Daoy (cell line): ENCODE results near the gene SYT9. TPM values are rescaled to one million over a fixed set of nuclear protein-coding genes. Genes with fewer than 3 reads are reported as not detected.

Experiments
- DNase-seq: peaks from one replicate; pipeline ENCODE4 v3.0.0-alpha.2; 2015; ENCODE audit warnings: low read depth
- total RNA-seq: library from RNA; depleted of rRNA; stranded (reverse); fragments of >200 nt; shearing (Covaris generic); gene quantifications from 2 replicates; pipeline ENCODE4 v1.2.3, GENCODE V29; 2014

SYT9 gene
- total RNA-seq, 1 experiment from 2014 or later = 1.8 TPM

DNA sequence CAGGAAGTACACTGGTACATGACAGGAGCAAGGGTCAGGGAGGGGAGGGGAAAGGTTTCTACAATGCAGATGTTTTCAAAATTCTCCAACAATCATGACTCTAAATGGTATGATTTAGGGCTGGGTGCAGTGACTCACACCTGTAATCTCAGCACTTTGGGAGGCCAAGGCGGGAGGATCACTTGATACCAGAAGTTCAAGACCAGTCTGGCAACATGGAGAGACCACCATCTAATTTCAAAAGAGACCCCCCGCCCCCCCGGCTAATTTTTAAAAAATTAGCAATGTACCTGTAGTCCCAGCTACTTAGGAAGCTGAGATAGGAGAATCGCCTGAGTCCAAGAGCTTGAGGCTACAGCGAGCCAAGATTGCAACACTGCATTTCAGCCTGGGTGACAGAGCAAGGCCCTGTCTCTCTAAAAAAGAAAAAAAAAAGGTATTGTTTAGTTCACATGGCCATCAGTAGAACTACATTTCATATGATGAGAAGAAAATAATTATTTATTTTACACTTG is 217.7 kb downstream of the SYT9 start:
- no peak for DNase-seq

DNA sequence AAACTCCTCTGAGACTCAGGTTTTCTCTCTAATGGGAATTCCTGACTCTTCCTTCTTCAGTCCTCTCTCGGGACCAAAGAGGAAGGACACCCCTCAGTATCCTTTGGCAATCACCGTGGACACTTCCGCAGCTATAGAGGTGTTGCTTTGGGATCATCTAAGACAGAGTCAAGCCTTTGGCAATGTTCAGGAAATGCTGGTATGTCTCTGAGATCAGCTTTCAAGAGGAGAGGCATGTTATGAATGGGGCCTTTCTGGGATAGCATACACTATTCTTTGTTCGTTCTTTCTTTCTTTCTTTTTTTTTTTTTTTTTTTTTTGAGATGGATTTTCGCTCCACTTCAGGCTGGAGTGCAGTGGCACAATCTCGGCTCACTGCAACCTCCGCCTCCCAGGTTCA is 219.4 kb downstream of the SYT9 start:
- DNase-seq = no peak

- DNase-seq = no peak
Measured at GRCh38 chr11:7473717-7474116, 222.0 kb downstream of the SYT9 start.

DNA sequence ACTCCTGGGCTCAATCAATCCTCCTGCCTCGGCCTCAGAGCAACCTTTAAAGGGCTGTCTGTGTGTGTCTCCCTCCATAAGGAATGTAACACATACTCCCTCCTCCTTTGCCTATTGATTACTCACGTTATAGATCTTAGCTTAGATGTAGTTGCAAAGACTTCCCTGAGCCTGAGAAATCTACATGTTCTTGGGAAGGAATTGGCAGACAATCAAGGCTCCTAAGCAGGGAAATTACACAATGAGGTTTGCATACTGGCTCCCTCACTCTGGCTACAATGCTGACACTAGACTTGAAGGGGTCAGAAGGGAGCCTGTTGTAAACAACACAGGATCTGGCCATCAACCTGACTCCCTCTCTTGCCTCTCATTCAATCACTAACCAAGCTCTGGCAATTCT is 228.4 kb downstream of the SYT9 start:
- DNase-seq = no peak

DNA sequence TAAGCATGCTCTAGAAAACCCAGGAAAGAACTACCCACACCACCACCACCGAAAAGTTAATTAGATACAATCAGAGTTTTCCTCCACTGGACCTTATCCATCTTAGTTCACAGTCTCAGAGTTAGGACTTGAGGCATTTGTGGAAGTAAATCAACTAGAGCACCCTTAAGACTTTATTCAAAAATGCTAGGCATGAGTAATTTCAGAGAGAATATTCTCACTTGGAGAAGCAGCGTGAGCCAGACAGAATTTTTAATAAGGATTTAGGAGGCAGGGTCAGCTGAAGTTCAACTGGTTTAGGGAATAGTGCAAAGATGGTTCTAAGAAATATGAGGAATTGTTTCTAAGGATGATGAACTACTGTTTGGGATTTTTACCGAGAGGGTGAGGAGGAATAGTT is 232.4 kb downstream of the SYT9 start:
- DNase-seq = no peak

- no peak for DNase-seq
Measured at GRCh38 chr11:7484645-7485044, 232.9 kb downstream of the SYT9 start.

DNA sequence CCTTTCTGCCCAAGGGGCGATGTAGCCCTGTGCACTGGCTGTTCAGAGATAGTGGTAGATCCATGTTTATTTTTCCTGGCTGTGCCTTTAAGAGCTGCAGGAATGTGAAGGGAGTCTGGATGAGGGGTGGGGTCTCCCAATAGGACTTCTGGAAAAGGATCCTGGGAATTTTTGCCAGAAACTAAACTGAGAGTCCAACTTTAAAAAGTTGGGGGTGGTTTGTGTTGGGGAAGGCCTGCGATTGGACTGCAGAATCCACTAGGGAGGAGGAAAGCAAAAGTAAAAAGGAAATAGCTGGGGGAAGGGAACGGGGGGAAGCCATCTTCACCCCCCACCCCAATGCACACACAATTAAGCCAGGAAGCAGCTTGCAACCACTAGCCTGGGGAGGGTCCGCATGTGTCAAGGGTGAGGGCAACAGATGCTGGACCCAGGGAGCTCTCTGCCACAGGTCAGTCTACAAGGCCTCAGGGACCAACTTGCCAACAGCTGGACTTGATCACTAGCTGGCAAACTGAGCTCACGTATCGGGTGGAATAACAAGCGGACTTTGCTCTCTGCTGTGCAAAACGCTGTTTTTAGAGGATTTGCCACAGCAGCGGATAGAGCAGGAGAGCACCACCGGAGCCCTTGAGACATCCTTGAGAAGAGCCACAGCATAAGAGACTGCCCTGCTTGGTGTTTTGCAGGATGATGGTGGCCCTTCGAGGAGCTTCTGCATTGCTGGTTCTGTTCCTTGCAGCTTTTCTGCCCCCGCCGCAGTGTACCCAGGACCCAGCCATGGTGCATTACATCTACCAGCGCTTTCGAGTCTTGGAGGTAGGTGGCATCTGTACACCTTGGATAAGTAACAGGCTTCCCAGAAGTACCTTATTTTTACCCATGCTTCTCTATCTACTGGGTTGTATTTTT is 233.7 kb downstream of the SYT9 start, which contains the start of gene OLFML1:
Gene OLFML1 (plus strand): TSS at position 321 of the 912 bp plus-strand sequence. CDS start 370 bp downstream, at position 691.
- DNase-seq = no peak

- no peak for DNase-seq
Measured at GRCh38 chr11:7486098-7486780, 234.5 kb downstream of the SYT9 start.

GRCh38 chr11:7486781-7487140 is 235.1 kb downstream of the SYT9 start:
- no peak for DNase-seq

DNA sequence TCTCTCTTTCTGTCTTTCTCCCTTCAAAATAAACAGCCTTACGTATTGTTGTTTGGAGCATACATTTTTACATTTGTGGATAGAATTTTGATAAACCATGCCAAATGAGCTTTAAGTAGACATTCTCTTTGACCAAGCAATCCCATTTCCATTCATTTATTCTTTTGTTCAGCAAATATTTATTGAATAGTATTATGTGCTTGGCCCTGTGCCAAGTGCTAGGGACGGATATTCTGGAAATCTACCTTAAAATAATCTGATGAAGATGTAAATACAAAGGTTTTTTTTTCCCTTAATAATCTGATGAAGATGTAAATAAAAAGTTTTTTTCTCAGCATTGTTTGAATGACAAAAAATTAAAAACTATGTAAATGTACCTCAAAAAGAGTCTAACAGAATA is 235.7 kb downstream of the SYT9 start:
- no peak for DNase-seq

GRCh38 chr11:7488681-7489080 is 237.0 kb downstream of the SYT9 start:
- no peak for DNase-seq

DNA sequence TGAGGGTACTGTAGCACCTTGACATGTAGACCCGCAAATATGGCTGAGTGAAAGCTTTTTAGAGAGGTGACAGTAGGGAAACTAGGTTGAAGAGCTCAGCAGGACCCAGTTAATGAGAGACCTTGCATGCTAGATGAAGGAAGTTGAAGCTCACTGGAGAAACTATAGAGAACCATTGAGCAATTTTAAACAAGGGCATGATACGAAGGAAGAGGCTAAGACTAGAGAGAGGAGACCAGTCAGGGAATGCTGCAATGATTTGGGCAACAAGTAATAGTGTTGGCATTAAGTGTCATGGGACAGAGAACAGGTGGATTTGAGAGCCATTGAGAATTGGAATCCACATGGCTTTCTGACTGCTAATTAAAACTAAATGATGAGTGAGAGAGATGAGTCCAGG is 237.7 kb downstream of the SYT9 start:
- no peak for DNase-seq

DNA sequence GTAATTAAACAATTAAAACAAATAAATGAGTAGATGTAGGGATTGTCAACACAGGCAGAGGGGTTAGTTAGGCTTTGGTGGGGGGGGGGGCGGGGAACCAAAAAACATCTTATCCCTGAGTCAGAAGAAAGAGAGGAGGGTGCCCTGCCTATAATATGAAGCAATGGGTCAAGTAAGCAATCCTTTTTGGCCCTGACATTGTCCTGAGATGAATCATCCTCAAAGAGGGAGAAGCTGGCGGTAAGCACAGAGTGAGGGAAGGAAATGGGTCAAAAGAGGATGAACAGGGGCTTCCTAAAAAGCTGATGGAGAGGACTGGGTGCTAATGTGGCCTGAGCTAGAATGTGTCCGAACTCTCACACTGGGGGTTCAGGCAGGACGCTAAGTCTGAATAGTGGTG is 238.3 kb downstream of the SYT9 start:
- peak; percentile 29 for DNase-seq

GRCh38 chr11:7490535-7490934 is 238.8 kb downstream of the SYT9 start:
- no peak for DNase-seq

- no peak for DNase-seq
Measured at GRCh38 chr11:7492253-7492652, 240.5 kb downstream of the SYT9 start.

GRCh38 chr11:7493670-7494069 is 242.0 kb downstream of the SYT9 start:
- no peak for DNase-seq

- no peak for DNase-seq
Measured at GRCh38 chr11:7494086-7494745, 242.5 kb downstream of the SYT9 start.

- DNase-seq = no peak
Measured at GRCh38 chr11:7495882-7496551, 244.3 kb downstream of the SYT9 start.

DNA sequence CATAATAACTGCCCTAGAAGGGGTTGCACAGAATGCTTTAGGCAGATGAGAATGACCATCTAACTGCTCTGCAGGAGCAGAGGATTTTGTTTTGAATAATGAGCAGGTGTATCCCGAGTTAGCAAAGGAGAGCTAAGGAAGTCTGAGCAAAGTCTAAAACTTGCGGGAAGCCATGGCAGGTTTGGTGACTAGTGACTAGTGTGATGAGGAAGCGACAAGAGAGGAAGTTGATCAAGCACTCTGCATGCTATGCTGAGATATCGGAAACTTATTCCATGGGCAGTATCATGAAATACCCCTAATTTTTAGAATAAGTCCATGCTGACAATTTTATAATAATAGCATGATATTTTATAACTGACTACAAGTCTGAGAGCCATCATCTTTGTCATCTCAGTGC is 246.5 kb downstream of the SYT9 start:
- no peak for DNase-seq

DNA sequence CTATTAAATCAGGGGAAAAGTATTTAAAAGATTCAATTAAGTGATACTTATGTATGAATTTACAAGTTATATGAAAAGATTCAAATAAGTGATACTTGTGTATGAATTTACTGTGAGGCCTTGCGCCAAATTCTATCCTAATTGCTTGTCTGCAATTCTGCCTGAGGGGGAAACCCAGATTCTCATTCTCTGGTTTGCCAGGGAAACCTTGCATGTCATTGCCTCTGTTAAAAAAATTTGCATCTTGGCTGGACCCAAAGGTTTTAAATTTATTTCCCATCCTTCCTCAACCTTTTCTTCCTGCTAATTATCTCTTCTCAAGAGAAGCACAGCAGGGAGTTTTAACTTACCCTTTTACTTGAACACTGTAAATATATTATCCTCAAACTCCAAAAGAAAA is 247.4 kb downstream of the SYT9 start:
- no peak for DNase-seq

GRCh38 chr11:7500251-7500650 is 248.5 kb downstream of the SYT9 start:
- no peak for DNase-seq

- no peak for DNase-seq
Measured at GRCh38 chr11:7501251-7501650, 249.5 kb downstream of the SYT9 start.
